ENCODE results near the gene IFI6. TPM values are rescaled to one million over a fixed set of nuclear protein-coding genes. Genes with fewer than 3 reads are reported as not detected.

IFI6 gene
- polyA plus RNA-seq, 3 donors: 69.9 to 276 (median 276) TPM

GRCh38 chr1:27616441-27616840 is 55.6 kb downstream of the IFI6 start:
- peaks cover 76 to 86% of the 10 kb centered on the region in 2 donors for H3K4me1 ChIP-seq (ENCODE audit: control insufficient read depth in 1 of 2, insufficient read depth in 2 of 2, low read length in 2 of 2)
- peak overlapping the region in 6 of 7 donors; percentile 57 to 91 (median 86) for H3K27ac Mint-ChIP-seq
- intact Hi-C loops (cut with micrococcal nuclease): no loop called here
- peaks cover 0 to 95% of the 10 kb centered on the region in 2 donors for H3K36me3 Mint-ChIP-seq
- H3K27ac ChIP-seq (ENCODE audit: low read depth in 1 of 2, low read length in 2 of 2): peak overlapping the region; percentile 43 to 84
- H3K9me3 Mint-ChIP-seq: no peaks in the 10 kb centered on the region
- H3K4me1 Mint-ChIP-seq: peaks cover 71% of the 10 kb centered on the region
- TF ChIP-seq, protein P1, sequence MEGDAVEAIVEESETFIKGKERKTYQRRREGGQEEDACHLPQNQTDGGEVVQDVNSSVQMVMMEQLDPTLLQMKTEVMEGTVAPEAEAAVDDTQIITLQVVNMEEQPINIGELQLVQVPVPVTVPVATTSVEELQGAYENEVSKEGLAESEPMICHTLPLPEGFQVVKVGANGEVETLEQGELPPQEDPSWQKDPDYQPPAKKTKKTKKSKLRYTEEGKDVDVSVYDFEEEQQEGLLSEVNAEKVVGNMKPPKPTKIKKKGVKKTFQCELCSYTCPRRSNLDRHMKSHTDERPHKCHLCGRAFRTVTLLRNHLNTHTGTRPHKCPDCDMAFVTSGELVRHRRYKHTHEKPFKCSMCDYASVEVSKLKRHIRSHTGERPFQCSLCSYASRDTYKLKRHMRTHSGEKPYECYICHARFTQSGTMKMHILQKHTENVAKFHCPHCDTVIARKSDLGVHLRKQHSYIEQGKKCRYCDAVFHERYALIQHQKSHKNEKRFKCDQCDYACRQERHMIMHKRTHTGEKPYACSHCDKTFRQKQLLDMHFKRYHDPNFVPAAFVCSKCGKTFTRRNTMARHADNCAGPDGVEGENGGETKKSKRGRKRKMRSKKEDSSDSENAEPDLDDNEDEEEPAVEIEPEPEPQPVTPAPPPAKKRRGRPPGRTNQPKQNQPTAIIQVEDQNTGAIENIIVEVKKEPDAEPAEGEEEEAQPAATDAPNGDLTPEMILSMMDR (IDR thresholded peaks at IDR 0.05): peak; percentile 22
- no peak for DNase-seq
- no peak overlapping the region for H2AFZ ChIP-seq (ENCODE audit: insufficient read depth, low read depth, low read length, poor library complexity, severe bottlenecking)
- no peaks in the 10 kb centered on the region for H3K9me3 ChIP-seq (replicated peaks in 1 of 2; ENCODE audit: control insufficient read depth in 1 of 2, insufficient read depth in 1 of 2, low read length in 2 of 2)
- H3K79me2 ChIP-seq (ENCODE audit: insufficient read depth, low read length): peaks cover 76% of the 10 kb centered on the region
- peaks cover 0 to 4% (median 1%) of the 10 kb centered on the region in 3 donors for H3K27me3 Mint-ChIP-seq (ENCODE audit: low read depth in 3 of 3)
- no peak overlapping the region for H3K4me3 Mint-ChIP-seq
- no peak overlapping the region for H3K9ac ChIP-seq (ENCODE audit: insufficient read depth, low read length, poor library complexity, severe bottlenecking)
- peaks cover 100% of the 10 kb centered on the region for H4K20me1 ChIP-seq (ENCODE audit: insufficient read depth, low read length)
- H3K36me3 ChIP-seq (replicated peaks in 1 of 2; ENCODE audit: control insufficient read depth in 1 of 2, insufficient read depth in 2 of 2, low read length in 2 of 2): peaks cover 98 to 100% of the 10 kb centered on the region in 2 donors
- WGBS (ENCODE audit: insufficient coverage): 100% methylated on average over 1 of the region's 2 CpGs
- no peak overlapping the region for H3K4me2 ChIP-seq (replicated peaks; ENCODE audit: extremely low read depth, low read length, poor library complexity, severe bottlenecking)
- H3K27me3 ChIP-seq (ENCODE audit: control insufficient read depth in 2 of 2, insufficient read depth in 2 of 2, low read length in 2 of 2): no peaks in the 10 kb centered on the region
- H3K4me3 ChIP-seq (replicated peaks in 1 of 3; ENCODE audit: low read depth in 2 of 3, low read length in 3 of 3): no peak overlapping the region

Small RNA genes lying within 50 kb of the gene (small RNA-seq; reads per million reads assigned to genes)
- gene AL031729.1 (ENCODE audit: insufficient read length, low read depth) (not detected), gene RNU6-424P (ENCODE audit: insufficient read length, low read depth) (not detected), gene RNU6-949P (ENCODE audit: insufficient read length, low read depth) (not detected)

Other genes starting within 250 kb of the IFI6 start
- 10 to 100 TPM; 53.5 to 91.6 (median 86.4) TPM for gene WASF2, start 182.0 kb downstream of the IFI6 start, polyA plus RNA-seq
- 1 to 10 TPM in 1 of 3 donors, under 1 TPM in 2; 0.16 to 3.3 (median 0.30) TPM for gene AHDC1, start 68.0 kb downstream of the IFI6 start, polyA plus RNA-seq
- 1,000 to 10,000 TPM in 1 of 3 donors, 100 to 1,000 TPM in 2; 371 to 1,340 (median 571) TPM for gene FGR, start 37.0 kb downstream of the IFI6 start, polyA plus RNA-seq
- 10 to 100 TPM in 2 of 3 donors, 1 to 10 TPM in 1; 9.1 to 10.9 (median 10.3) TPM for gene FAM76A, start 53.8 kb upstream of the IFI6 start, polyA plus RNA-seq
- gene STX12, start 101.0 kb upstream of the IFI6 start, polyA plus RNA-seq: 10 to 100 TPM; 29.4 to 49.4 (median 36.2) TPM
- gene PPP1R8, start 158.6 kb upstream of the IFI6 start, polyA plus RNA-seq: 10 to 100 TPM; 17.0 to 23.9 (median 21.4) TPM
- gene THEMIS2, start 200.4 kb upstream of the IFI6 start, polyA plus RNA-seq: 100 to 1,000 TPM; 306 to 618 (median 344) TPM
- gene RPA2, start 242.4 kb upstream of the IFI6 start, polyA plus RNA-seq: 100 to 1,000 TPM in 1 of 3 donors, 10 to 100 TPM in 2; 40.7 to 106 (median 67.3) TPM

Measured in CD14-positive monocyte (primary cell).